ENCODE results near the gene FER.

DNA sequence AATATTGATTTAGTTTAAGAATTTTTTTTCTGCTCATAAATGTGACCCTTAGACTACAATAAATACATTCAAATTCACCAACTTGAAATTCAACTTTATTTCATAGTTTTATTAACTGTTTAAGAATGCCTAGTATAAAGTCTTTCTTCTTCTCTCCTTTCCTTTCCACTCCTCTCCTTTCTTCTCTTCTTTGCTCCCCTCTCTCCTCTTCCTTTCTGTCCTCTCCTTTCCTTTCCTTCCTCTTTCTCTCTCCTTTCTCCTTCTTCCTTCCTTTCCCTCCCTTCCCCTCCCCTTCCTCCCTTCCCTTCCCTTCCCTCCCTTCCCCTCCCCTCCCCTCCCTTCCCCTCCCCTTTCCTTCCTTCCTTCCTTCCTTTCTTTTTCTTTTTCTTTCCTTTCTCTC lies 150.6 kb downstream of the FER start:
- no peak for TF ChIP-seq CTCF (IDR thresholded peaks at IDR 0.05)
- TF ChIP-seq POLR2A (IDR thresholded peaks at IDR 0.05) = no peak
